GM12874 (cell line): ENCODE measurements around the gene VBP1.

Experiments used
- CTCF ChIP-seq: IDR thresholded peaks from 2 replicates; pipeline ENCODE4 v1.5.1; 2011; ENCODE audit warnings: low read depth, mild to moderate bottlenecking, control low read depth, low read length, moderate library complexity; ENCODE audit not compliant: insufficient read depth

The VBP1 gene

GRCh38 chrX:155216940-155217440, 730 bp downstream of the VBP1 start:
- no peak for TF ChIP-seq CTCF

DNA sequence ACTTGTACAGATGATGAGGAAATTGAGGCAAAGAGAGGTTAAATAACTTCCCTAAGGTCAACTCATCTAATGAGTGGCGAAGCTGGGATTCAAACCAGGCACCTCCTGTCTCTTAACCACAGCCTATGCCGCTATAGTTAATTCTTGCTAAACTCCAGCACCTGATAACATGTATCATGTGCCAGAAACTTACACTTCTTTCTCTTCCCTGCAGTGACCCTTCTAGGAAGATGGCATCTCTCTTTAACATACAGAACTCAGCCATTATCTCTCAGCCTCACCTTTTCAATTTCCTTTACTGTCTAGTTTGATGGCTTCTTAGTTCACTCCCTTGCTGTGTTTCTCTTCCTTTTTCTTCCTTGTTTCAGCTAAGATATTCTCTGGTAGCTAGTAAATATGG, 2.5 kb downstream of the VBP1 start:
- no peak for TF ChIP-seq CTCF

GRCh38 chrX:155221351-155221750, 5.1 kb downstream of the VBP1 start:
- no peak for TF ChIP-seq CTCF

GRCh38 chrX:155225774-155226173, 9.5 kb downstream of the VBP1 start:
- TF ChIP-seq CTCF: no peak

DNA sequence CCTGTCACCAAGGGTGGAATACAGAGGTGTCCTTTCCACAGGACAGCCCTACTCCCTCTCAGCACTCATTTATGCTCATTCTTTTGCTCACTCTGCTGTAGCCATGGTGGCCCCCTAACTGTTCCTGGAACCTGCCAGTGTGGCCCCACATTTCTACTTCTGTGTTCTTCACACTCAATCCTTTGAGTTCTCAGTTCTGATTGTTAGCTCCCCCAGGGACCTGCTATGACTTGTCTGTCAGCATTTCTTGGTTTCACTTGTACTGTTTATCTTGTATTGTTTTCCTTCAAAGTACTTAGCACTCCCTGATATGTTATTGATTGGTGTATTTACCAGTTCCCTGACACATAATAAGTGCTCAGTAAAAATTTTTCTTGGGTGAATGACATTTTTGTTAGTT, 14.9 kb downstream of the VBP1 start:
- no peak for TF ChIP-seq CTCF

- no peak for TF ChIP-seq CTCF
These were observed 19.6 kb downstream of the VBP1 start for GRCh38 chrX:155235891-155236290.

DNA sequence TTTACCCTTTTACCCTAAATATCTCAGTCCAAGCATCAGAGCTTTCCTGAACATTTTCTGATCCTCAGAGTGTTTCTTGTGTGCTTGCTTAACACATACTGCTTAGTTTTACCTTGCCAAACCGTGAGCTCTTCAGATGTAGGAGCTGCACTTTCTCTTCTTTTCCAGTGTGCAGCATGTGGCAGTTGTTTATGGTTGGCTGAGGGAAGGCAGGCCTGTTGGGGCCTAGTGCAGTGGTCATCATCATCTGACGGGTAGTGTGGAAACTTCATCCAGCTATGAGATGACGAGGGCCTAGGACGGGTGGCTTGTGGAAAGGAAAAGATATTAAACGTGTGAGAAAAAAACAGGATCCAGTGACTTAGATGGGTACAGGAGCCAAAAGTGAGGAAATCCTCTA, 21.5 kb downstream of the VBP1 start:
- no peak for TF ChIP-seq CTCF

DNA sequence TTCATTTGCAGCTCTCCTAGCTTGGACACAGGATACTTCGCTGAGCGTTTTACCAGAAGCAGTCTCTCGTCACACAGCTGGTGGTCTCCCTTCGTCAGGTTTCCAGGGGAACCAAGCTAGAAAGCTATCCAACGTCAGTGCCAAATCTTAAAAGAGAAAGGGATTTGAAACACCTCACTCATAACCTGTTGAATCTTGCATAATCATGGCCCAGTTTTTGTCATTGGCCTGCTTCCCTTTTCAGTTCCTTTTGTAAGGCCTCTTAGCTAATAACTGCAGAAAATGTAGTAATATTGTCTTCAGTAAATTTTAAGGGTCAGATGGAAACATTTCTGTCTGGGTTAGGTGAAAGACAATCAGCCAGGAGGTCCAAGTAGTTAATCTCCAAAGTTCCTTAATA, 26.0 kb downstream of the VBP1 start:
- TF ChIP-seq CTCF: no peak
